Large intestine (tissue), 3 donors: ENCODE results near the gene F2RL3. TPM values are rescaled to one million over a fixed set of nuclear protein-coding genes. Genes with fewer than 3 reads are reported as not detected.
"Not testable (repeated sequence)": the region's sequence is repeated elsewhere in the genome, so short reads cannot be mapped to it uniquely, and the experiment has no call there.

ENCODE experiments used
- DNase-seq, 2 donors: peaks; one replicate each; pipeline versions ENCODE4 v3.0.0 to v3.0.0-alpha.2; 2013
- H3K27ac ChIP-seq: one replicate; pipeline ENCODE4 v1.5.1; 2013; ENCODE audit warnings: low read length
- H3K27me3 ChIP-seq: 2 replicates; pipeline ENCODE4 v1.6.1; 2013; ENCODE audit warnings: low read length; ENCODE audit not compliant: control insufficient read depth, insufficient read depth
- H3K36me3 ChIP-seq: 2 replicates; pipeline ENCODE4 v1.6.1; 2013; ENCODE audit warnings: low read length; ENCODE audit not compliant: control insufficient read depth, insufficient read depth
- H3K4me1 ChIP-seq: one replicate; pipeline ENCODE4 v1.6.1; 2013; ENCODE audit warnings: low read length; ENCODE audit not compliant: control insufficient read depth, insufficient read depth
- H3K4me3 ChIP-seq: one replicate; pipeline ENCODE4 v1.5.1; 2013; ENCODE audit warnings: low read length
- H3K9me3 ChIP-seq: one replicate; pipeline ENCODE4 v1.6.1; 2013; ENCODE audit warnings: mild to moderate bottlenecking, low read depth, low read length, moderate library complexity; ENCODE audit not compliant: control insufficient read depth
- WGBS: methylation state at CpG from one replicate; pipeline ENCODE4 v1.1.5; 2013; ENCODE audit warnings: low lambda C conversion rate; ENCODE audit not compliant: insufficient coverage; 5-methylcytosine and 5-hydroxymethylcytosine counted together
- polyA plus RNA-seq: library from polyadenylated mRNA; unstranded; fragments of 120-200 nt; gene quantifications from one replicate; pipeline ENCODE4 v1.2.1, GENCODE V29; 2013

Gene F2RL3
- polyA plus RNA-seq, 1 donor: 0.99 TPM

GRCh38 chr19:16938211-16938610, 49.4 kb downstream of the F2RL3 start:
- Histone ChIP-seq H3K27ac (no peak overlapping the region), H3K4me1 (no peaks in the 10 kb centered on the region), H3K36me3 (no peaks in the 10 kb centered on the region), H3K9me3 (no peaks in the 10 kb centered on the region), H3K4me3 (no peak overlapping the region), H3K27me3 (no peaks in the 10 kb centered on the region)
- WGBS: no CpG with 5 or more reads among the region's 11 CpGs
- DNase-seq: no peak

- not testable (repeated sequence) for H3K4me1 ChIP-seq, DNase-seq, H3K4me3 ChIP-seq, H3K27ac ChIP-seq, H3K9me3 ChIP-seq, H3K36me3 ChIP-seq, H3K27me3 ChIP-seq
- WGBS: no CpG with 5 or more reads among the region's 7 CpGs
These were observed 51.3 kb downstream of the F2RL3 start for GRCh38 chr19:16940063-16940462.

- Histone ChIP-seq H3K4me3 (no peak overlapping the region), H3K27ac (no peak overlapping the region), H3K36me3 (no peaks in the 10 kb centered on the region), H3K4me1 (no peaks in the 10 kb centered on the region), H3K9me3 (no peaks in the 10 kb centered on the region), H3K27me3 (no peaks in the 10 kb centered on the region)
- DNase-seq: no peak
- no CpG with 5 or more reads among the region's 9 CpGs for WGBS
These were observed 51.8 kb downstream of the F2RL3 start for GRCh38 chr19:16940626-16941025.

Other genes starting within 250 kb of the F2RL3 start
- gene SMIM7, start 228.9 kb upstream of the F2RL3 start, polyA plus RNA-seq: 85.6 TPM
- 2.3 TPM for gene TMEM38A, start 227.9 kb upstream of the F2RL3 start, polyA plus RNA-seq
- gene NWD1, start 169.2 kb upstream of the F2RL3 start, polyA plus RNA-seq: 0.01 TPM
- gene SIN3B, start 59.6 kb upstream of the F2RL3 start, polyA plus RNA-seq: 46.2 TPM
- gene CPAMD8, start 137.8 kb downstream of the F2RL3 start, polyA plus RNA-seq: 7.8 TPM
- gene HAUS8, start 186.5 kb downstream of the F2RL3 start, polyA plus RNA-seq: 9.4 TPM
- 49.8 TPM for gene MYO9B, start 186.8 kb downstream of the F2RL3 start, polyA plus RNA-seq